Activated CD4-positive, alpha-beta T cell treated with anti-CD3 and anti-CD28 coated beads for 1 hour (primary cell): ENCODE data around the gene CARD6.
"Not testable (repeated sequence)": the region's sequence is repeated elsewhere in the genome, so short reads cannot be mapped to it uniquely, and the experiment has no call there.

Experiments used
- DNase-seq: peaks from one replicate; pipeline ENCODE4 v3.0.0-alpha.2; 2020

Gene CARD6

DNA sequence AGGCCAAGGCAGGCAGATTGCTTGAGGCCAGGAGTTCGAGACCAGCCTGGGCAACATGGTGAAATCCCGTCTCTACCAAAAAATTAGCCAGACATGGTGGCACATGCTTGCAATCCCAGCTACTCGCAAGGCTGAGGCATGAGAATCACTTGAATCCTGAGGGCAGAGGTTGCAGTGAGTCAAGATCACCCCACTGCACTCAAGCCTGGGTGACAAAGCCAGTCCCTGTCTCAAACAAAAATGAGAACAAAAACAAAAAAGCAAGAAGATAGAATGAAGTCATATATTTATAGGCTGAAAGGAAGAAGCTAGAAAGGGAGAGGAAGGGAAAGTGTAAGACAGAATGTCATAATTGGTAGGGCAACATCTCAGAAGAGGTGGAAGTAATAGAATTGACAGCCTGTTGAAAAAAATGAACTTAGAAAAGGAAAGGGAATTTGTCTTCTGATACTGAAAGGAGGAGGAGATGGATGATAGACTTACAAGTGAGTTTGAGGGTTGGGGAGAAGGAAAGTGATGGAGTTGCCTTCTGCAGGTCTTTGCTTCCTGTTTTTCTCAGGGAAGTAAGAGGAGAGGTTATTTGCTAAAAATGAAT, 32.2 kb downstream of the CARD6 start:
- DNase-seq = no peak

DNA sequence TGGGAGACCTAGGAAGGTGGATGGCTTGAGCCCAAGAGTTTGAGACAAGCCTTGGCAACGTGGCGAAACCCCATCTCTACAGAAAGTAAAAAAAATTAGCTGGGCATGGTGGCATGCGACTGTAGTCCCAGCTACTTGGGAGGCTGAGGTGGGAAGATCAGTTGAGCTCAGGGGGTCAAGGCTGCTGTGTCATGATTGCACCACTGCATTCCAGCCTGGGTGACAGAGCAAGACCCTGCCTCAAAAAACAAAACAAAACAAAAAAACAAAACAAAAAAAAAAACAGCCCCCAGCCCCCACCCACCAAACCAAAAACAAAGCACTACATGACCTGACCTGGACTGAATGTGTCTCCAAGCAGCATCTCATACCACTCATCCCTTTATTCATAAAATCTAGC, 34.8 kb downstream of the CARD6 start:
- no peak for DNase-seq

DNA sequence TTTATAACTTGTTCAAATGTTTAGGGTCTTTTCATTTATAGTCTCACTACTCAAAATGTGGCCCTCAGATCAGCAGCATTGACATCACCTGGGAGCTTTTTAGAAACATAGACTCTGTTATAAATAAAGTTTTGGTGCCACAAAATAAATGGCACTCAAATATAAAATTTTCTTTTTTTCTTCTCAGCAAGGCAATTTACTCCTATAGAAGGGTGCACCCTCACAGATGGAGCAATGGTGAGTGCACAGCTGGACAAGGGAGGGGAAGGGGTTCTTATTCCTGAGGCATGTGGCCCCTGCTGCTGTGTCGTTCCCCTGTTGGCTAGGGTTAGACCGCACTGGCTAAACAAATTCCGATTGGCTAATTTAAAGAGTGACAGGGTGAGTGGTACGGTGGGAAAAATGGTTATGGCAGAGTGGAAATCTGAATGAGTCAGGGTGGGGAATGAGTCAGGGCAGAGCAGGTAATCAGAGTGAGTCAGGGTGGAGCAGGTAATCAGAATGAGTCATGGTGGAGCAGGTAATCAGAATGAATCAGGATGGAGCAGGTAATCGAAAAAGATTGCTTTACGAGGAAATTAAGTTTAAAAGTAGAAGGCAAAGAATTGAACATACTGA, 36.3 kb downstream of the CARD6 start:
- DNase-seq = no peak

DNA sequence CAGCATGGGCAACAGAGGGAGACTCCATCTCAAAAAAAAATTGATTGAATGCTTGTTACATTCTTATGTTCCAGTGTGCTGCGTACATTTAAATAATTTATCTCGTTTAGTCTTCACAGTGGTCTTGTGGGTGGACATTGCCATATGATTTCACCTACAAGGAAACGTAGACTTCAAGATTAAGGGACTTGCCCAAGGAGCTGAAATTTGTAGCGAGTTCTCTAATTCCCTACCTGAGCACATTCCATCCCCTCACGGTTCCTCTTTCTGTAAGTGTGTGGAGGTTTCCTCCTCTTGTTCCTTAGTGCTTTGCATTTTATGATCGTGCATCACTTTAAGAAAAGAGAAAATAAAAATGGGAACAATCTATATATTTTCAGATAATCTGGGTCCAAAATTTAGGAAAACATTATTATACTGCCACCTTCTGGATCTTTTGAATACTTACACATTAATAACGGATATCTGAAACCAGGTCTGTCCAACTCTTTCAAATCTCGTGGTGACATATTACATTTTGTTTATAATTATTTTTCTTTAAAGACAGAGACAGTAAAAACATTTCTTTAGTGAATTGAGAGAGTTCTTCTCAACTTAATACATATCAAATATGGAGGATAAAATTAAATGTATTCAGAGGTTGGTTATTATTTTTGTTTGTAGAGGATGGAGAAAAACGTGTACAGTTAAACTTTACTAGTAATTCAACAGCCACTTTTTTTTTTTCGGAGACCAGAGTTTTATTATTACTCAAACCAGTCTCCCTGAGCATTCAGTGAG, 38.2 kb downstream of the CARD6 start:
- DNase-seq = no peak

DNA sequence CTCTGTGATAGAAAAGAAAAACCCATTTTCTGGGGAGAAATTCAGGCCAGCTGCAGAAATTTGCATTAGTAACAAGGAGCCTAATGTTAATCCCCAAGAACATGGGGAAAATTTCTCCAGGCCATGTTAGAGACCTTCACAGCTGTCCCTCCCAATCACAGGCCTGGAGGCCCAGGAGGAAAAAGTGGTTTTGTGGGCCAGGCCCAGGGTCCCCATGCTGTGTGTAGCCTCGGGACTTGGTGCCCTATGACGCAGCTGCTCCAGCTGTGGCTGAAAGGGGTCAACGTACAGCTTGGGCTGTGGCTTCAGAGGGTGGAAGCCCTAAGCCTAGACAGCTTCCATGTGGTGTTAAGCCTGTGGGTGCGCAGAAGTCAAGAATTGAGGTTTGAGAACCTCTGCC, 41.1 kb downstream of the CARD6 start:
- DNase-seq = no peak

DNA sequence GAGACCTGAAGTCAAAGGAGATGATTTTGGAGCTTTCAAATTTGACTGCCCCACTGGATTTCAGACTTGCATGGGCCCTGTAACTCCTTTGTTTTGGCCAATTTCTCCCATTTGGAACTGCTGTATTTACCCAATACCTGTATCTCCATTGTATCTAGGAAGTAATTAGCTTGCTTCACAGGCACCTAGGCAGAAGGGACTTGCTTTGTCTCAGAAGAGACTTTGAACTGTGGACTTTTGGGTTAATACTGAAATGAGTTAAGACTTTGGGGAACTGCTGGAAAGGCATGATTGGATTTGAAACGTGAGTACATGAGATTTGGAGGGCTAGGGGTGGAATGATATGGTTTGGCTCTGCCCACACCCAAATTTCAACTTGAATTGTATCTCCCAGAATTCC, 41.9 kb downstream of the CARD6 start:
- not testable (repeated sequence) for DNase-seq

DNA sequence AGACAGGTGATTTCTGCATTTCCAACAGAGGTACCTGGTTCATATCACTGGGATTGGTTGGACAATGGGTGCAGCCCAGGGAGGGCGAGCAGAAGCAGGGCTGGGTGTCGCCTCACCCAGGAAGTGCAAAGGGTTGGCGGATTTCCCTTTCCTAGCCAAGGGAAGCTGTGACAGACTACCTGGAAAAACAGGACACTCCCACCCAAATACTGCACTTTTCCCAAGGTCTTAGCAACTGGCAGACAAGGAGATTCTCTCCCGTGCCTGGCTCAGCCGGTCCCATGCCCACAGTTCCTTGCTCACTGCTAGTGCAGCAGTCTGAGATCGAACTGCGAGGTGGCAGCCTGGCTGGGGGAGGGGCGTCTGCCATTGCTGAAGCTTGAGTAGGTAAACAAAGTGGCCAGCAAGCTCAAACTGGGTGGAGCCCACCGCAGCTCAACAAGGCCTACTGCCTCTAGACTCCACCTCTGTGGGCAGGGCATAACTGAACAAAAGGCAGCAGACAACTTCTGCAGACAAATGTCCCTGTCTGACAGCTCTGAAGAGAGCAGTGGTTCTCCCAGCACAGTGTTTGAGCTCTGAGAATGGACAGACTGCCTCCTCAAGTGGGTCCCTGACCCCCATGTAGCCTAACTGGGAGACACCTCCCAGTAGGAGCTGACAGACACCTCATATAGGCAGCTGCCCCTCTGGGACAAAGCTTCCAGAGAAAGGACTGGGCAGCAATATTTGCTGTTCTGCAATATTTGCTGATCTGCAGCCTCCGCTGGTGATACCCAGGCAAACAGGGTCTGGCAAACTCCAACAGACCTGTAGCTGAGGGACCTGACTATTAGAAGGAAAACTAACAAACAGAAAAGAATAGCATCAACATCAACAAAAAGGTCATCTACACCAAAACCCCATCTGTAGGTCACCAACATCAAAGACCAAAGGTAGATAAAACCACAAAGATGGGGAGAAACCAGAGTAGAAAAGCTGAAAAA, 54.6 kb downstream of the CARD6 start:
- DNase-seq = not testable (repeated sequence)

DNA sequence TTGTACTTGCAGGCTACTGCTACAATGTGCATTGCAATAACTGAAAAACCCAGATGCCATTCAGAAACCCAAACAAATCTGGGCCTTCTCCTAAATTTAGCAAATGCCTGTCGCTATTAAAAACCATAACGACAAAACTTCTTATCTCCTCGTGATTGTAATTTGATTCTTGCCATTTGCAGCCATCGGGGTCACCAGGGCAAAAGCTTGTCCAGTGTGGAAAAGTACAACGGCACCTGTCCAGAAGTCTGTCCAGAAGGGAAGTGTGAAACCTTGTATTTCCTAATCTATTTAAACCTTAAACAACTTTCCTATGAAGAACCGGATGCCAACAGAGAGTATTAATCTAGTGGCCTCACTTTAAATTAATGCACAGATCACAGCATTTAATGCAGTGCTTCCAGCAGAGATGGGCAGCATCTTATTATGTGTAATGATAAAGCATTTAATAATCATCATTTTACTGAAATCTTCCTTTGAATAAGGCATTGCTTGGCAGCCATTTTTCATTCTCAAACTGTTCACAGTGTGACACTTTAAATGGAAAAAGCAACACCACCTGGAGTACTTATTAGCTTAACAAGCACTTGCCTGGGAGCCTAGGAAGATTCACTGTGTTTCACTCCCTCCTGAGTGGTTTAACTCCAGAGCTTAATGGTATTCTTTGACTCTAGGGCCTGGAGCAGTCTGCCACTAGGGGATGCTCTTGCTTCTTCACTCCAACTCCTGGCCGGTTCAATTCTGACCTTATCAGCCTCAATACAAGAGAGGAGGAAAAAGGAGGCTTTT, 63.2 kb downstream of the CARD6 start:
- DNase-seq = no peak

DNA sequence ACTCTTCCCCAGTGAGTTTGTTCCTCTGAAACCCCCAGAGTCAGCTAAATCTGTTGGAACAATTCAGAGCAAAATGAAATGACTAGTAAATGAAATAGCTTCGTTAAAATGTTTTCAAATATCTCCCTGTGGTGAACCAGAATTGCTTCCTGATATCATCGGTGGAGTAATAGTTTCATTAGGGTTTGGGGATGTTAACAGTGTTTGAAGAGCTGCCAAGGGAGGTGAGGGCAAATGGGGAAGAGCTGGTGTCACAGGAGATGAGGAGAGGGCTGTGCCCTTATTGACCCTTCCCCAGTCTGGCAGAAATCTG, 63.8 kb downstream of the CARD6 start:
- no peak for DNase-seq

DNA sequence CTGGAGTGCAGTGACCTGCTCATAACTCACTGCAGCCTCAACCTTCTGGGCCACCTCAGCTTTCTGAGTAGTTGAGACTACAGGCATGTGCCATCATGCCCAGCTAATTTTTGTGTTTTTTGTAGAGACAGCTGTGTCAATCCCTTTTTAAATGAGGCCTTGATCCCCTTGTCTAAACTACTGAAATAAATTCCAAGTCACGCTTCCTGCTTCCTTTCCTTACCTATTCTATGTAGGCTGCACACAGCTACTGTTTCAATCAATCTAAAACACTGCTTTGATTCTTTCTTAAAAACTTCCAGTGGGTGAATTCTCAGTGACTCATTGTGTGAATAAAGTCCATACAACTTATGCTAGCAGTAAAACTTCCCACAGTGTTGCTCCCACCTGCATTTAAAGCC, 65.2 kb downstream of the CARD6 start:
- no peak for DNase-seq

DNA sequence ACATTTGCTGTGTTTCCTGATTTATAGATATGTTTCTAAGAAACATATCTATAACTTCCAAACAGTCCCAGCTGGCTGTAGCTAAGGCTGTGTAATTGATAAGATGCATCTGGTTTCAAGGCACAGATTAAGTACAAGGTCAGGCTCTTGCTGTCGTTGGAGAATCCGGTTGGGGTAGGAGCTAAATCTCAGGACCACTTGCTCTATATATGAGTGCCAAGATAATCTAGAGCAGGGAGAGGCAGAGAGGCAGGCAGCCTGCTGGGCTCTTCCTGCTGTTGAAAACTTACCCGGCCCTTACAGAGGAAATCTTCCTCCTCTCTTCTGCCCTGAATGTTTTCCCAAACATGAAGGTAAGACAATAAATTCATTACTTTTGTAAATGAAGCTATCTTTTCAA, 68.1 kb downstream of the CARD6 start, which contains the start of gene C7:
TSS of gene C7 (plus strand) at position 234 of the 400 bp plus-strand sequence. CDS start at position 348, 114 bp downstream.
- DNase-seq = no peak

DNA sequence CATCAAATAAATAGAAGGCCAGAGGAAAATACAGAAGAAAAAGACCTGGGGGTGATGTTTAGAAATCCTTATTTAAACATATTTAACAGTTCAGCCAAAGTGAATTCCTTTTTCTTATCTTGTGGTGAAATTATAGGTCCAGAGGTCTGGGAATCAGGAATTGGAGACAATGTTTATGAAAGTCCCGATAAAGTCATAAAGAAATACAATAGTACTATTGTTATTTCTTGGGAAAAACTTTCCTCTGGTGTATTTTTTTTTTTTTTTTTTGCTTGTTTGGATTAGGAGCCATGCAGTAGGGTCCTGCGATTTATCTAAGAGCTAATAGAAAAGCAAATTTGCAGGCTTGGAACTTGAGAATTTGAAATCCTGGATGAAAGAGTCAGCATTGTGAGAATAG, 68.6 kb downstream of the CARD6 start:
- DNase-seq = no peak
